ENCODE data around the gene AHNAK2.

Gene AHNAK2

GRCh38 chr14:104956290-104956890 lies 21.8 kb downstream of the AHNAK2 start:
- no peak overlapping the region for H3K4me2 ChIP-seq (ENCODE audit: low read depth, low read length)
- no peak overlapping the region for H3K4me3 ChIP-seq (ENCODE audit: low read length)
- no peaks in the 10 kb centered on the region for H3K9me2 ChIP-seq (replicated peaks; ENCODE audit: insufficient read depth, low read length)
- H3F3A ChIP-seq (ENCODE audit: insufficient read depth, low read length), result no peaks in the 10 kb centered on the region
- H3K4me1 ChIP-seq (ENCODE audit: low read length), result no peaks in the 10 kb centered on the region
- no peak for DNase-seq
- H3K27ac ChIP-seq (ENCODE audit: low read length), result no peak overlapping the region
- H2AFZ ChIP-seq (ENCODE audit: low read length), result no peak overlapping the region
- no peaks in the 10 kb centered on the region for H4K20me1 ChIP-seq (ENCODE audit: insufficient read depth, low read length)
- H3K79me2 ChIP-seq (ENCODE audit: low read length), result no peaks in the 10 kb centered on the region
- TF ChIP-seq CTCF (IDR thresholded peaks at IDR 0.05; ENCODE audit: low read length), result no peak
- no peak for TF ChIP-seq EZH2 (optimal IDR thresholded peaks at IDR 0.05; ENCODE audit: low read depth, low read length)
- no peak for TF ChIP-seq EZH2phosphoT487 (IDR thresholded peaks at IDR 0.05; ENCODE audit: low read length)
- H3K36me3 ChIP-seq (replicated peaks; ENCODE audit: insufficient read depth, low read length), result no peaks in the 10 kb centered on the region
- peaks cover 59% of the 10 kb centered on the region for H3K27me3 ChIP-seq (replicated peaks; ENCODE audit: insufficient read depth, low read length)
- no peaks in the 10 kb centered on the region for H3K9me3 ChIP-seq (replicated peaks; ENCODE audit: insufficient read depth, low read length)
- H3K9ac ChIP-seq (ENCODE audit: low read length), result no peak overlapping the region

- Histone ChIP-seq H3K27me3 (replicated peaks; ENCODE audit: insufficient read depth, low read length) (peaks cover 59% of the 10 kb centered on the region), H3K36me3 (replicated peaks; ENCODE audit: insufficient read depth, low read length) (no peaks in the 10 kb centered on the region)
- no peak for TF ChIP-seq CTCF (IDR thresholded peaks at IDR 0.05; ENCODE audit: low read length)
- TF ChIP-seq EZH2phosphoT487 (IDR thresholded peaks at IDR 0.05; ENCODE audit: low read length), result no peak
- TF ChIP-seq EZH2 (optimal IDR thresholded peaks at IDR 0.05; ENCODE audit: low read depth, low read length), result no peak
Observed at GRCh38 chr14:104955396-104955770, 22.8 kb downstream of the AHNAK2 start.

GRCh38 chr14:104954746-104955395 lies 23.3 kb downstream of the AHNAK2 start:
- H3K9ac ChIP-seq (ENCODE audit: low read length), result no peak overlapping the region
- H3K4me1 ChIP-seq (ENCODE audit: low read length), result no peaks in the 10 kb centered on the region
- no peak overlapping the region for H3K27ac ChIP-seq (ENCODE audit: low read length)
- H3K4me3 ChIP-seq (ENCODE audit: low read length), result no peak overlapping the region
- H3K9me3 ChIP-seq (replicated peaks; ENCODE audit: insufficient read depth, low read length), result no peaks in the 10 kb centered on the region
- H4K20me1 ChIP-seq (ENCODE audit: insufficient read depth, low read length), result no peaks in the 10 kb centered on the region
- H2AFZ ChIP-seq (ENCODE audit: low read length), result no peak overlapping the region
- DNase-seq, result no peak
- no peaks in the 10 kb centered on the region for H3F3A ChIP-seq (ENCODE audit: insufficient read depth, low read length)
- peaks cover 59% of the 10 kb centered on the region for H3K27me3 ChIP-seq (replicated peaks; ENCODE audit: insufficient read depth, low read length)
- no peak overlapping the region for H3K4me2 ChIP-seq (ENCODE audit: low read depth, low read length)
- TF ChIP-seq CTCF (IDR thresholded peaks at IDR 0.05; ENCODE audit: low read length) (no peak), EZH2phosphoT487 (IDR thresholded peaks at IDR 0.05; ENCODE audit: low read length) (no peak), EZH2 (optimal IDR thresholded peaks at IDR 0.05; ENCODE audit: low read depth, low read length) (no peak)
- H3K79me2 ChIP-seq (ENCODE audit: low read length), result no peaks in the 10 kb centered on the region
- H3K36me3 ChIP-seq (replicated peaks; ENCODE audit: insufficient read depth, low read length), result no peaks in the 10 kb centered on the region
- H3K9me2 ChIP-seq (replicated peaks; ENCODE audit: insufficient read depth, low read length), result no peaks in the 10 kb centered on the region

More at GRCh38 chr14:104955396-104955770, 22.8 kb downstream of the AHNAK2 start:
- H3K9me3 ChIP-seq (replicated peaks; ENCODE audit: insufficient read depth, low read length), result no peaks in the 10 kb centered on the region
- H4K20me1 ChIP-seq (ENCODE audit: insufficient read depth, low read length), result no peaks in the 10 kb centered on the region
- no peak for DNase-seq
- H2AFZ ChIP-seq (ENCODE audit: low read length), result no peak overlapping the region
- no peak overlapping the region for H3K4me2 ChIP-seq (ENCODE audit: low read depth, low read length)
- H3K4me3 ChIP-seq (ENCODE audit: low read length), result no peak overlapping the region
- no peaks in the 10 kb centered on the region for H3K9me2 ChIP-seq (replicated peaks; ENCODE audit: insufficient read depth, low read length)
- H3K9ac ChIP-seq (ENCODE audit: low read length), result no peak overlapping the region
- H3K79me2 ChIP-seq (ENCODE audit: low read length), result no peaks in the 10 kb centered on the region
- H3K4me1 ChIP-seq (ENCODE audit: low read length), result no peaks in the 10 kb centered on the region
- H3F3A ChIP-seq (ENCODE audit: insufficient read depth, low read length), result no peaks in the 10 kb centered on the region
- no peak overlapping the region for H3K27ac ChIP-seq (ENCODE audit: low read length)

All from MM.1S (cell line).